Naive B cell (primary cell): ENCODE results near the gene ZFAND3. TPM values are rescaled to one million over a fixed set of nuclear protein-coding genes. Genes with fewer than 3 reads are reported as not detected.

Experiments
- ATAC-seq, 2 donors: fragments of 150-1000 bp; cut with Tn5 transposase; 2 replicates each; pipeline ENCODE4 v1.10.0; 2021; ENCODE audit warnings: low read depth in 2 of 2, mild to moderate bottlenecking in 2 of 2, moderate library complexity in 2 of 2
- DNase-seq: peaks from one replicate; pipeline ENCODE4 v3.0.0; 2022
- H3K27ac Mint-ChIP-seq, 6 donors: one replicate each; pipeline ENCODE4 v1.8.0; 2020 to 2022; ENCODE audit warnings: mild to moderate bottlenecking in 6 of 6, mixed read lengths in 6 of 6, moderate library complexity in 5 of 6, inconsistent platforms in 2 of 6
- H3K27me3 Mint-ChIP-seq, 3 donors: one replicate each; pipeline ENCODE4 v1.8.0; 2021 to 2022; ENCODE audit warnings: mixed read lengths in 3 of 3, mild to moderate bottlenecking in 1 of 3
- H3K36me3 Mint-ChIP-seq, 2 donors: one replicate each; pipeline ENCODE4 v1.8.0; 2020 to 2022; ENCODE audit warnings: mixed read lengths in 2 of 2, inconsistent platforms in 1 of 2, mild to moderate bottlenecking in 1 of 2
- H3K4me1 Mint-ChIP-seq, 3 donors: one replicate each; pipeline ENCODE4 v1.8.0; 2020 to 2022; ENCODE audit warnings: mixed read lengths in 3 of 3, inconsistent platforms in 1 of 3, mild to moderate bottlenecking in 1 of 3, moderate library complexity in 1 of 3
- H3K4me3 Mint-ChIP-seq, 8 donors: one replicate each; pipeline ENCODE4 v1.8.0; 2020 to 2022; ENCODE audit warnings: mild to moderate bottlenecking in 8 of 8, mixed read lengths in 8 of 8, moderate library complexity in 8 of 8, inconsistent platforms in 2 of 8
- H3K9me3 Mint-ChIP-seq, 7 donors: one replicate each; pipeline ENCODE4 v1.8.0; 2020 to 2022; ENCODE audit warnings: mixed read lengths in 7 of 7, mild to moderate bottlenecking in 5 of 7, inconsistent platforms in 2 of 7, moderate library complexity in 1 of 7
- polyA plus RNA-seq, 6 donors: library from polyadenylated mRNA; unstranded; fragments of 300-500 nt; fragmentation: Illumina TruSeq; gene quantifications; one replicate each; pipeline ENCODE4 v1.2.3, GENCODE V29; 2021; ENCODE audit warnings: low read depth in 6 of 6

ZFAND3 gene
- polyA plus RNA-seq, 6 donors from 2014 or later: 1.9 to 6.7 (median 4.4) TPM

- no peak for DNase-seq
- Mint-ChIP-seq H3K9me3 (no peaks in the 10 kb centered on the region), H3K36me3 (no peaks in the 10 kb centered on the region), H3K27ac (peak overlapping the region in 2 of 6 donors; percentile 54 to 80), H3K27me3 (no peaks in the 10 kb centered on the region), H3K4me1 (peaks cover 0 to 5% (median 4%) of the 10 kb centered on the region in 3 donors), H3K4me3 (no peak overlapping the region)
- no peak for ATAC-seq
Measured at GRCh38 chr6:38169221-38169976, 349.9 kb downstream of the ZFAND3 start.

GRCh38 chr6:38169977-38170526 is 350.5 kb downstream of the ZFAND3 start:
- Mint-ChIP-seq H3K4me1 (peaks cover 0 to 5% (median 4%) of the 10 kb centered on the region in 3 donors), H3K27ac (peak overlapping the region in 2 of 6 donors; percentile 54 to 80)

GRCh38 chr6:38170666-38171355 is 351.3 kb downstream of the ZFAND3 start:
- Mint-ChIP-seq H3K4me3 (no peak overlapping the region), H3K9me3 (no peaks in the 10 kb centered on the region), H3K27ac (peak overlapping the region in 1 of 6 donors; percentile 28), H3K27me3 (no peaks in the 10 kb centered on the region), H3K4me1 (peaks cover 0 to 5% (median 4%) of the 10 kb centered on the region in 3 donors), H3K36me3 (no peaks in the 10 kb centered on the region)
- ATAC-seq (no peak), DNase-seq (no peak)

More at GRCh38 chr6:38169977-38170526, 350.5 kb downstream of the ZFAND3 start:
- H3K27me3 Mint-ChIP-seq: no peaks in the 10 kb centered on the region
- no peaks in the 10 kb centered on the region for H3K36me3 Mint-ChIP-seq
- ATAC-seq (no peak), DNase-seq (no peak)
- no peaks in the 10 kb centered on the region for H3K9me3 Mint-ChIP-seq
- H3K4me3 Mint-ChIP-seq: no peak overlapping the region

GRCh38 chr6:38171997-38172738 is 352.6 kb downstream of the ZFAND3 start:
- H3K4me1 Mint-ChIP-seq: peaks cover 0 to 8% (median 0%) of the 10 kb centered on the region in 3 donors
- peak overlapping the region in 2 of 6 donors; percentile 18 to 89 for H3K27ac Mint-ChIP-seq
- no peak overlapping the region for H3K4me3 Mint-ChIP-seq
- H3K9me3 Mint-ChIP-seq: no peaks in the 10 kb centered on the region
- no peaks in the 10 kb centered on the region for H3K27me3 Mint-ChIP-seq
- ATAC-seq (no peak), DNase-seq (no peak)
- peaks cover 0 to 5% of the 10 kb centered on the region in 2 donors for H3K36me3 Mint-ChIP-seq

- Mint-ChIP-seq H3K9me3 (no peaks in the 10 kb centered on the region), H3K4me3 (no peak overlapping the region), H3K4me1 (peaks cover 0 to 10% (median 2%) of the 10 kb centered on the region in 3 donors), H3K27ac (peak overlapping the region in 3 of 6 donors; percentile 36 to 74 (median 50)), H3K27me3 (no peaks in the 10 kb centered on the region), H3K36me3 (peaks cover 0 to 5% of the 10 kb centered on the region in 2 donors)
- ATAC-seq: no peak
- no peak for DNase-seq
Measured at GRCh38 chr6:38172739-38173410, 353.3 kb downstream of the ZFAND3 start.

- DNase-seq (no peak), ATAC-seq (no peak)
- H3K4me3 Mint-ChIP-seq: no peak overlapping the region
- H3K36me3 Mint-ChIP-seq: peaks cover 0 to 5% of the 10 kb centered on the region in 2 donors
- H3K27me3 Mint-ChIP-seq: no peaks in the 10 kb centered on the region
- H3K9me3 Mint-ChIP-seq: no peaks in the 10 kb centered on the region
- peaks cover 0 to 10% (median 8%) of the 10 kb centered on the region in 3 donors for H3K4me1 Mint-ChIP-seq
- H3K27ac Mint-ChIP-seq: peak overlapping the region in 1 of 6 donors; percentile 65
Measured at GRCh38 chr6:38173909-38174308, 354.4 kb downstream of the ZFAND3 start.

- H3K4me1 Mint-ChIP-seq: peaks cover 0 to 10% (median 8%) of the 10 kb centered on the region in 3 donors
- peak overlapping the region in 1 of 6 donors; percentile 65 for H3K27ac Mint-ChIP-seq
- no peaks in the 10 kb centered on the region for H3K9me3 Mint-ChIP-seq
- no peak overlapping the region for H3K4me3 Mint-ChIP-seq
- no peaks in the 10 kb centered on the region for H3K27me3 Mint-ChIP-seq
- DNase-seq (no peak), ATAC-seq (no peak)
- peaks cover 0 to 5% of the 10 kb centered on the region in 2 donors for H3K36me3 Mint-ChIP-seq
Measured at GRCh38 chr6:38174315-38174714, 354.8 kb downstream of the ZFAND3 start.

GRCh38 chr6:38174806-38175495 is 355.4 kb downstream of the ZFAND3 start:
- H3K27ac Mint-ChIP-seq: peak overlapping the region in 2 of 6 donors; percentile 38 to 76
- ATAC-seq (no peak), DNase-seq (no peak)
- no peaks in the 10 kb centered on the region for H3K27me3 Mint-ChIP-seq
- no peaks in the 10 kb centered on the region for H3K9me3 Mint-ChIP-seq
- H3K36me3 Mint-ChIP-seq: peaks cover 0 to 5% of the 10 kb centered on the region in 2 donors
- peaks cover 3 to 10% (median 8%) of the 10 kb centered on the region in 3 donors for H3K4me1 Mint-ChIP-seq
- H3K4me3 Mint-ChIP-seq: no peak overlapping the region

- peaks cover 0 to 5% of the 10 kb centered on the region in 2 donors for H3K36me3 Mint-ChIP-seq
- H3K4me1 Mint-ChIP-seq: peaks cover 3 to 10% (median 8%) of the 10 kb centered on the region in 3 donors
- peak overlapping the region in 1 of 6 donors; percentile 47 for H3K27ac Mint-ChIP-seq
- H3K9me3 Mint-ChIP-seq: no peaks in the 10 kb centered on the region
- DNase-seq: no peak
- H3K4me3 Mint-ChIP-seq: peak overlapping the region in 1 of 8 donors; percentile 22
- no peaks in the 10 kb centered on the region for H3K27me3 Mint-ChIP-seq
- no peak for ATAC-seq
Measured at GRCh38 chr6:38175786-38176185, 356.3 kb downstream of the ZFAND3 start.

- H3K4me3 Mint-ChIP-seq: no peak overlapping the region
- peaks cover 3 to 8% (median 7%) of the 10 kb centered on the region in 3 donors for H3K4me1 Mint-ChIP-seq
- H3K36me3 Mint-ChIP-seq: peaks cover 0 to 5% of the 10 kb centered on the region in 2 donors
- ATAC-seq (no peak), DNase-seq (no peak)
- H3K27ac Mint-ChIP-seq: peak overlapping the region in 1 of 6 donors; percentile 2
- H3K27me3 Mint-ChIP-seq: no peaks in the 10 kb centered on the region
- no peaks in the 10 kb centered on the region for H3K9me3 Mint-ChIP-seq
Measured at GRCh38 chr6:38176797-38177751, 357.5 kb downstream of the ZFAND3 start.

- peaks cover 0 to 5% of the 10 kb centered on the region in 2 donors for H3K36me3 Mint-ChIP-seq
- H3K9me3 Mint-ChIP-seq: no peaks in the 10 kb centered on the region
- peaks cover 3 to 8% (median 6%) of the 10 kb centered on the region in 3 donors for H3K4me1 Mint-ChIP-seq
- peak overlapping the region in 5 of 6 donors; percentile 45 to 87 (median 57) for H3K27ac Mint-ChIP-seq
- H3K27me3 Mint-ChIP-seq: no peaks in the 10 kb centered on the region
- DNase-seq (no peak), ATAC-seq (no peak)
- no peak overlapping the region for H3K4me3 Mint-ChIP-seq
Measured at GRCh38 chr6:38177882-38178583, 358.5 kb downstream of the ZFAND3 start.
